GM12892 (cell line): ENCODE measurements around the gene TTC28.

Source experiments
- POLR2AphosphoS5 ChIP-seq: IDR thresholded peaks from 2 replicates; pipeline ENCODE4 v1.6.1; 2011; ENCODE audit warnings: low read depth, low read length, control low read depth
- TAF1 ChIP-seq: IDR thresholded peaks from 2 replicates; pipeline ENCODE4 v1.6.1; 2011; ENCODE audit warnings: low read depth, mild to moderate bottlenecking, control low read depth, low read length, borderline replicate concordance

GRCh38 chr22:28375761-28376534, 303.7 kb downstream of the TTC28 start:
- TF ChIP-seq TAF1 = no peak
- TF ChIP-seq POLR2AphosphoS5 = no peak
